HG03342 (cell line): ENCODE results near the gene CAMK2N2.

ENCODE experiments used
- ATAC-seq: cut with Tn5 transposase; IDR thresholded peaks from one replicate; pipeline ENCODE4 v1.9.1; 2021; ENCODE audit warnings: mild to moderate bottlenecking, moderate library complexity; ENCODE audit not compliant: unreplicated experiment

CAMK2N2 gene

DNA sequence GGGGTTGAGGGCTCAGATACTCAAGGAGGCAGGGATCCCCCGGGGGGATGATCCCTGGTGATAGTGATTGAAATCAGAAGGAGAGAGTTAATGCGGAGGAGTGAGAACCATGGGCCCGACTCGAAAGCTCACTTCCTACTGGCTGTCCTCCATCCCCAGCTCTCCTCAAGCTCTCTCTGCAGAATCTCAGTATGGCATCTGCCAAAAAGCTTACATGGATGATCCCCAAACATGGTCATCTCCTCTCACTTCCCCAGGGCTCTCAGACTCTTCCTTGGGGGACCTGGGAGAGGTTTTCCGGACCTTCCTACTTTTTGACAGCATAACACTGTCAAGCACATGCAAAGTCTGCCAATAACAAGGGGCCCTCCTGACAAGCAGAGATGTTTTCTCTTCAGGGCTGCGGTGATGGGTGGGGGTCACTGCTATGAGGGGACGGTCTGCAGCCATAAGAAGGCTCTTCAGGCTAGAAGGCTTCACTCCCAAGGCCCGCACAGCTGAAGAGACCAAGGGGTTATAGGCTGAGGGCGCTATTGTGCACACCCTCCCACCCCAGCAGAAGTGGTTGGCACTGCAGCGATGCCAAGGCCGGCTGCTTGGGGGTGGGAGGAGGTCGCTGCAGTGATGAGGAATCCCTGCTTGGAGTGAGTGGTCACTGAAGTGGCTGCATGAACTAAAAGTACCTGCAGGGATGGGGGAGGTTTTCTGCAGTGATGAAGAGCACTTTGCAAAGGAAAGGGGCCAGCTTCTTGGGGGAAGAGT, 32.8 kb downstream of the CAMK2N2 start:
- ATAC-seq, result no peak

- ATAC-seq, result no peak
These were observed 33.8 kb downstream of the CAMK2N2 start for GRCh38 chr3:184227481-184227935.

- ATAC-seq, result no peak
These were observed 37.4 kb downstream of the CAMK2N2 start for GRCh38 chr3:184223946-184224345.

GRCh38 chr3:184222521-184222920, 38.8 kb downstream of the CAMK2N2 start:
- no peak for ATAC-seq

DNA sequence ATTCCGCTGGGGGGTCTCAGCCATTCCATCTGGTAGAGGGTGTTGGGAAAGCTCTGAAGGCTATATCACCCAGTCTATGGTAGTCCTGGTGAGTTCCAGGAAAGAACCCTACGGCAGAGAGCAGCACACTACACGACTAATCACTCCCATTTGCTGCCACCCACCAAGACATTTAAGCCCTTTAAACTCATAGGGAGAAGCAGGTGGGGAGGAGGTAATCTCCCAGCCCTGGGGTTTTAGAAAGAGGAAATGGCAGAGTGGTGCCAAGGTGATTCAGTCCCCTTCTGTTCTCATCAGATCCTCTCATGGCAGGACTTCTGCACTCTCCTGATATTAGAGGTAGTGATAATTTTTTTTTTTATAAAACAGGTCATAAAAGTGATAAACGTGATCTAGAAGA, 42.5 kb downstream of the CAMK2N2 start:
- no peak for ATAC-seq

DNA sequence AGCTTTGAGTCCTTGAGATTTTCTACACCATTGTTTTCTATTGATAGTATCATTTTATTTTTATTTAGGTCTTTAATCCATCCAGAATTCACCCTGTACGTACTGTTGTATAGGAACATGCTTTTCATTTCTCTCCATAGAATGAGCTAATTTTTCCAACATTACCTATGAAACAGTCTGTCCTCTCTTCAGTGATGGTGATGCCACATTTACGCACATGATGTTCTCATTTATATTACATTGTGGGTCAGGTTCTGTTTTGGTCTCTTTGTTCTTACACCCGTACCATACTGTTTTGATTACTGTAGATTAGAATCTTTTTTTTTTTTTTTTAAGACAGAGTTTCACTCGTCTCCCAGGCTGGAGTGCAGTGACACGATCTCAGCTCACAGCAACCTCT, 49.6 kb downstream of the CAMK2N2 start:
- no peak for ATAC-seq

DNA sequence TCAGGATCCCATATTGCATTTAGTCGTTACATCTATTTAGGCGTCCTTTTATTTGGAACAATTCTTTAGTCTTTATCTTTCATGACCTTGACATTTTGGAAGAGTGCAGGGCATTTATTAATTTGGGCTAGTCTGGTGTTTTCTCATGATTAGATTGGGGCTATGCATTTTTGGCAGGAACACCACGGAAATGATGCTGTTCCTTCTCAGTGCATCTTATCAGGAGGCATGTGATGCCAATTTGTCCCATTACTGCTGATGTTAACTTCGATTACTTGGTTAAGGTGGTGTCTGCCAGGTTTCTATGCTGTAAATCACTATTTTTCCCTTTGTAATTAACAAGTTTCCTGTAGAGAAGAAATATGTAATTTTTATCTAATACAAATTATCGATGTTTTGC, 50.1 kb downstream of the CAMK2N2 start:
- ATAC-seq, result no peak
